Panc1 (cell line): ENCODE results near the gene SLC10A2. TPM values are rescaled to one million over a fixed set of nuclear protein-coding genes. Genes with fewer than 3 reads are reported as not detected.

ENCODE experiments used
- ATAC-seq: fragments of 200-7000 bp; cut with Tn5 transposase; 2 replicates; pipeline ENCODE4 v1.9.1; 2020; ENCODE audit warnings: mild to moderate bottlenecking, moderate library complexity
- BruUV-seq: library from RNA; stranded (reverse); fragments of 400-500 nt; replicated peaks from 2 replicates; lab custom pipeline; 2021; lab: Mats Ljungman, UMichigan
- CTCF ChIA-PET: fragments of 300-600 bp; sonication (Branson Sonifier 250); formaldehyde crosslinking; loops from one replicate; lab custom pipeline; 2022; ENCODE audit warnings: antibody characterized with exemption; lab: Charles Lee
- POLR2A ChIA-PET: fragments of 300-600 bp; sonication (Branson Sonifier 250); formaldehyde crosslinking; loops from one replicate; lab custom pipeline; 2022; ENCODE audit warnings: antibody characterized with exemption; lab: Charles Lee
- DNase-seq: peaks from one replicate; pipeline ENCODE4 v3.0.0-alpha.2; 2010; ENCODE audit warnings: low read depth, low spot score
- H3K27ac ChIP-seq: 2 replicates; pipeline ENCODE4 v1.5.1; 2011; ENCODE audit warnings: mild to moderate bottlenecking, low read length, inconsistent platforms
- H3K27me3 ChIP-seq: fragments of 200-500 bp; sonication (Bioruptor generic); 2 replicates; pipeline ENCODE4 v1.6.0; 2014; ENCODE audit warnings: low read length, inconsistent platforms; ENCODE audit not compliant: control insufficient read depth, insufficient read depth
- H3K36me3 ChIP-seq: fragments of 200-500 bp; sonication (Bioruptor generic); 2 replicates; pipeline ENCODE4 v1.5.1; 2014; ENCODE audit warnings: inconsistent platforms, mild to moderate bottlenecking, low read length, moderate library complexity; ENCODE audit not compliant: control insufficient read depth, insufficient read depth
- H3K4me1 ChIP-seq: 2 replicates; pipeline ENCODE4 v1.5.1; 2011; ENCODE audit warnings: inconsistent platforms, mild to moderate bottlenecking, low read length, moderate library complexity; ENCODE audit not compliant: control insufficient read depth, insufficient read depth
- H3K4me3 ChIP-seq, 2 experiments: 2 replicates each; pipeline ENCODE4 v1.5.1; 2011 to 2012; ENCODE audit warnings: low read depth in 2 of 2, low read length in 2 of 2, mild to moderate bottlenecking in 2 of 2, inconsistent platforms in 1 of 2, moderate library complexity in 1 of 2
- H3K9me3 ChIP-seq: fragments of 200-500 bp; sonication (Bioruptor generic); 2 replicates; pipeline ENCODE4 v1.5.1; 2014; ENCODE audit warnings: low read depth, mild to moderate bottlenecking, inconsistent platforms, low read length, moderate library complexity; ENCODE audit not compliant: control insufficient read depth, insufficient read depth
- CTCF ChIP-seq: fragments of 450-650 bp; IDR thresholded peaks from 2 replicates; pipeline ENCODE4 v1.5.1; 2017; ENCODE audit warnings: mild to moderate bottlenecking
- POLR2AphosphoS5 ChIP-seq: IDR thresholded peaks from 2 replicates; pipeline ENCODE4 v1.6.1; 2012; ENCODE audit warnings: mild to moderate bottlenecking, low read depth, low read length, moderate library complexity
- SIN3A ChIP-seq: IDR thresholded peaks from 2 replicates; pipeline ENCODE4 v1.6.1; 2012; ENCODE audit warnings: low read depth, mild to moderate bottlenecking, low read length, moderate library complexity, borderline replicate concordance; ENCODE audit not compliant: insufficient read depth
- TCF7L2 ChIP-seq: IDR thresholded peaks from 2 replicates; pipeline ENCODE4 v1.6.1; 2011; ENCODE audit warnings: mild to moderate bottlenecking, low read depth, low read length, inconsistent platforms
- in situ Hi-C: cut with HindIII; loops from 2 replicates; pipeline ENCODE4 v1.10.0; 2016; ENCODE audit warnings: low sequenced_read_pairs, low pct_unique_long_range_greater_than_20kb
- intact Hi-C: fragments of 100-400 bp; cut with micrococcal nuclease; formaldehyde crosslinking; loops from one replicate; pipeline ENCODE4 v1.10.0; 2022; ENCODE audit not compliant: unreplicated experiment
- total RNA-seq: library from RNA; stranded (reverse); gene quantifications from one replicate; pipeline ENCODE4 v1.2.1, GENCODE V29; 2021; ENCODE audit not compliant: unreplicated experiment

SLC10A2 gene
- total RNA-seq, 1 experiment from 2014 or later = not detected

GRCh38 chr13:102999499-102999898 lies 66.7 kb downstream of the SLC10A2 start:
- in situ Hi-C loops (no loop called here), intact Hi-C loops (no loop called here)
- POLR2A ChIA-PET = no interaction called here
- Histone ChIP-seq H3K9me3 (no peaks in the 10 kb centered on the region), H3K4me3 (no peak overlapping the region), H3K4me1 (no peaks in the 10 kb centered on the region), H3K27me3 (no peaks in the 10 kb centered on the region), H3K36me3 (no peaks in the 10 kb centered on the region), H3K27ac (no peak overlapping the region)
- TF ChIP-seq CTCF = no peak
- no peak for TF ChIP-seq POLR2AphosphoS5
- TF ChIP-seq TCF7L2 = no peak
- TF ChIP-seq SIN3A = no peak
- ATAC-seq (no peak), DNase-seq (no peak)
- CTCF ChIA-PET = no interaction called here
- BruUV-seq = no TSS peak

Other genes starting within 250 kb of the SLC10A2 start
- 19.6 TPM for gene ERCC5, start 220.4 kb downstream of the SLC10A2 start, total RNA-seq